SHP77 (cell line): ENCODE data around the gene P2RX7.
A peak's percentile ranks its signal among the peaks of the same experiment; 100 is the strongest.

Experiments
- DNase-seq, 2 experiments: peaks; one replicate each; lab custom pipeline; 2025; lab: John Stamatoyannopoulos, UW

Gene P2RX7

GRCh38 chr12:121229826-121230537, 97.3 kb downstream of the P2RX7 start:
- DNase-seq = peak; percentile 83

- DNase-seq = no peak
Measured at GRCh38 chr12:121230538-121230907, 97.8 kb downstream of the P2RX7 start.

- no peak for DNase-seq
Measured at GRCh38 chr12:121232163-121232562, 99.5 kb downstream of the P2RX7 start.

GRCh38 chr12:121232977-121233627, 100.4 kb downstream of the P2RX7 start:
- no peak for DNase-seq

DNA sequence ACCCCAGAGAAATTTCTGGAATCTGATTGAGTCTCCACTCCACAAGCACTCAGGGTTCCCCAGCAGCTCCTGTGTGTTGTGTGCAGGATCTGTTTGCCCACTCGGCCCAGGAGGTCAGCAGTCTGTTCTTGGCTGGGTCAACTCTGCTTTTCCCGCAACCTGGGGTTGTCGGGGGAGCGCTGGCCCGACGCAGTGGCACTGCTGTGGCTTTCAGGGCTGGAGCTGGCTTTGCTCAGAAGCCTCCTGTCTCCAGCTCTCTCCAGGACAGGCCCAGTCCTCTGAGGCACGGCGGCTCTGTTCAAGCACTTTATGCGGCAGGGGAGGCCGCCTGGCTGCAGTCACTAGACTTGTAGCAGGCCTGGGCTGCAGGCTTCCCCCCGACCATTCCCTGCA, 100.9 kb downstream of the P2RX7 start:
- DNase-seq = no peak

DNA sequence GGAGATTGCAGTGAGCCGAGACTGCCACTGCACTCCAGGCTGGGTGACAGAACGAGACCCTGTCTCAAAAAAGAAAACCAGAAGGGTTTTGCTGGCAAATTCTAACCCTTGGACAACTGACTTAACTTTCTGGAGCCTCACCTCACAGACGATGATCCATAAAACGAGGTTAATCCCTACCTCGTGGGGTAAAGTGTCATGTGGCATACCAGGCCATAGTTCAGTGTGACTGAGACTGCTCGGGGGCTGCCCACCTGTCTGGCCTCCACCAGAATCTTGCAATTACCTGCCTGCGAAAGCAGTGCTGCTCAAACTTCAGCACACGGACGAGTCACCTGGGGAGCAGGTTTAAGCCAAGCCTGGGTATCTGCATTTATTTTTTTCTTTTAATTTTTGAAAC, 104.1 kb downstream of the P2RX7 start:
- DNase-seq = no peak

- peak in 1 of 2 experiments; percentile 10 for DNase-seq
Measured at GRCh38 chr12:121237415-121237814, 104.7 kb downstream of the P2RX7 start.
